Measurements from ENCODE around the gene DKK1.
"Not testable (repeated sequence)": the region's sequence is repeated elsewhere in the genome, so short reads cannot be mapped to it uniquely, and the experiment has no call there.

DKK1 gene

GRCh38 chr10:52318136-52318701 lies 4.1 kb downstream of the DKK1 start:
- no peak for DNase-seq (ENCODE audit: low read depth)

- no peak for DNase-seq (ENCODE audit: low read depth)
Observed at GRCh38 chr10:52318822-52319464, 4.9 kb downstream of the DKK1 start.

- no peak for DNase-seq (ENCODE audit: low read depth)
Observed at GRCh38 chr10:52319926-52320325, 5.8 kb downstream of the DKK1 start.

- no peak for DNase-seq (ENCODE audit: low read depth)
Observed at GRCh38 chr10:52322323-52322722, 8.2 kb downstream of the DKK1 start.

- DNase-seq (ENCODE audit: low read depth) = no peak
Observed at GRCh38 chr10:52322936-52323335, 8.9 kb downstream of the DKK1 start.

- no peak for DNase-seq (ENCODE audit: low read depth)
Observed at GRCh38 chr10:52326382-52326781, 12.3 kb downstream of the DKK1 start.

GRCh38 chr10:52331638-52332364 lies 17.7 kb downstream of the DKK1 start:
- DNase-seq (ENCODE audit: low read depth) = no peak

GRCh38 chr10:52332815-52333214 lies 18.7 kb downstream of the DKK1 start:
- no peak for DNase-seq (ENCODE audit: low read depth)

GRCh38 chr10:52334595-52334994 lies 20.5 kb downstream of the DKK1 start:
- no peak for DNase-seq (ENCODE audit: low read depth)

GRCh38 chr10:52335665-52336064 lies 21.6 kb downstream of the DKK1 start:
- DNase-seq (ENCODE audit: low read depth) = no peak

- DNase-seq (ENCODE audit: low read depth) = no peak
Observed at GRCh38 chr10:52337225-52337624, 23.1 kb downstream of the DKK1 start.

- no peak for DNase-seq (ENCODE audit: low read depth)
Observed at GRCh38 chr10:52343439-52343838, 29.4 kb downstream of the DKK1 start.

GRCh38 chr10:52346394-52347326 lies 32.6 kb downstream of the DKK1 start:
- no peak for DNase-seq (ENCODE audit: low read depth)

- no peak for DNase-seq (ENCODE audit: low read depth)
Observed at GRCh38 chr10:52347327-52347667, 33.2 kb downstream of the DKK1 start.

- DNase-seq (ENCODE audit: low read depth) = no peak
Observed at GRCh38 chr10:52348037-52348564, 34.0 kb downstream of the DKK1 start.

- DNase-seq (ENCODE audit: low read depth) = no peak
Observed at GRCh38 chr10:52351914-52352330, 37.8 kb downstream of the DKK1 start.

- DNase-seq (ENCODE audit: low read depth) = no peak
Observed at GRCh38 chr10:52353205-52353604, 39.1 kb downstream of the DKK1 start.

- no peak for DNase-seq (ENCODE audit: low read depth)
Observed at GRCh38 chr10:52353960-52354394, 39.9 kb downstream of the DKK1 start.

GRCh38 chr10:52357971-52358370 lies 43.9 kb downstream of the DKK1 start:
- no peak for DNase-seq (ENCODE audit: low read depth)

- DNase-seq (ENCODE audit: low read depth) = no peak
Observed at GRCh38 chr10:52359441-52359840, 45.4 kb downstream of the DKK1 start.

- not testable (repeated sequence) for DNase-seq (ENCODE audit: low read depth)
Observed at GRCh38 chr10:52365547-52366432, 51.7 kb downstream of the DKK1 start.
